OCI-LY1 (cell line): ENCODE measurements around the gene EXOC6B.

ENCODE experiments used
- EZH2 ChIP-seq: fragments of 200-600 bp; sonication (generic), shearing (Covaris generic); IDR thresholded peaks from 2 replicates; pipeline ENCODE4 v1.8.0; 2017; ENCODE audit warnings: borderline replicate concordance, mixed run types, mild to moderate bottlenecking, antibody characterized with exemption, low read length, moderate library complexity, mixed read lengths
- TF ChIP-seq, protein P1 (sequence below): fragments of 200-600 bp; sonication (generic), shearing (Covaris generic); IDR thresholded peaks from 2 replicates; pipeline ENCODE4 v1.5.1; 2017; ENCODE audit warnings: mild to moderate bottlenecking, antibody characterized with exemption, low read length, moderate library complexity, mixed read lengths

DNA sequence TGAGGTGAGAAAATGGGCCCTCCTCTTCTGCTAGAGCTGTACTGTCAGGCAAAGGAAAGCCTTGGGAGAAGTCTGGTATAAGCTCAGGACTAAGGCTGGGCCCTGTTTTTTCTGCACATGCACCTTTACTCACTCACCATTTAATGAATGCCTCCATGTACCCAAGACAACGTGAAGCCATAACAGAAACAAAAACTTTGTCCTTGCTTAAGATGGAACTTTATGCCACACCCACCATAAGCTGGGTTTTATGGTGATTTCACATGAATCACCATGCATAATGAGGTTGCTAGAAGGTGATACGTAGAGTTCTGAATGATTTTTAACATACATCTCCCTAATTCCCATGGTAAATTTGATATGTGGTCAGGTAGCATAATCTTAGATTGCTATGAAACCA lies 614.5 kb downstream of the EXOC6B start:
- TF ChIP-seq, protein P1, sequence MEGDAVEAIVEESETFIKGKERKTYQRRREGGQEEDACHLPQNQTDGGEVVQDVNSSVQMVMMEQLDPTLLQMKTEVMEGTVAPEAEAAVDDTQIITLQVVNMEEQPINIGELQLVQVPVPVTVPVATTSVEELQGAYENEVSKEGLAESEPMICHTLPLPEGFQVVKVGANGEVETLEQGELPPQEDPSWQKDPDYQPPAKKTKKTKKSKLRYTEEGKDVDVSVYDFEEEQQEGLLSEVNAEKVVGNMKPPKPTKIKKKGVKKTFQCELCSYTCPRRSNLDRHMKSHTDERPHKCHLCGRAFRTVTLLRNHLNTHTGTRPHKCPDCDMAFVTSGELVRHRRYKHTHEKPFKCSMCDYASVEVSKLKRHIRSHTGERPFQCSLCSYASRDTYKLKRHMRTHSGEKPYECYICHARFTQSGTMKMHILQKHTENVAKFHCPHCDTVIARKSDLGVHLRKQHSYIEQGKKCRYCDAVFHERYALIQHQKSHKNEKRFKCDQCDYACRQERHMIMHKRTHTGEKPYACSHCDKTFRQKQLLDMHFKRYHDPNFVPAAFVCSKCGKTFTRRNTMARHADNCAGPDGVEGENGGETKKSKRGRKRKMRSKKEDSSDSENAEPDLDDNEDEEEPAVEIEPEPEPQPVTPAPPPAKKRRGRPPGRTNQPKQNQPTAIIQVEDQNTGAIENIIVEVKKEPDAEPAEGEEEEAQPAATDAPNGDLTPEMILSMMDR: no peak
- TF ChIP-seq EZH2: no peak
